MCF 10A (cell line): ENCODE data around the gene DGCR8. TPM values are rescaled to one million over a fixed set of nuclear protein-coding genes. Genes with fewer than 3 reads are reported as not detected.
A peak's percentile ranks its signal among the peaks of the same experiment; 100 is the strongest.
"Not testable (repeated sequence)": the region's sequence is repeated elsewhere in the genome, so short reads cannot be mapped to it uniquely, and the experiment has no call there.

Experiments
- BruUV-seq: library from RNA; stranded (reverse); fragments of 400-500 nt; replicated peaks from 2 replicates; lab custom pipeline; 2021; lab: Mats Ljungman, UMichigan
- CTCF ChIA-PET: fragments of 300-600 bp; sonication (Branson Sonifier 250); formaldehyde crosslinking; extraction: SDS; loops from one replicate; lab custom pipeline; 2021; ENCODE audit warnings: antibody characterized with exemption, inconsistent platforms; lab: Yijun Ruan, JAX
- POLR2A ChIA-PET: fragments of 300-600, 350-650 bp; sonication (Branson Sonifier 250); formaldehyde crosslinking; extraction: SDS; loops from one replicate; lab custom pipeline; 2020; ENCODE audit warnings: antibody characterized with exemption, inconsistent platforms; lab: Yijun Ruan, JAX
- DNase-seq: peaks from one replicate; pipeline ENCODE4 v3.0.0-alpha.2; 2018; ENCODE audit not compliant: unreplicated experiment
- H3K27ac Mint-ChIP-seq: one replicate; pipeline ENCODE4 v1.8.0; 2022; ENCODE audit warnings: mild to moderate bottlenecking, low read depth, mixed read lengths; ENCODE audit not compliant: unreplicated experiment
- H3K27me3 Mint-ChIP-seq: one replicate; pipeline ENCODE4 v1.8.0; 2022; ENCODE audit warnings: mixed read lengths; ENCODE audit not compliant: insufficient read depth, unreplicated experiment
- H3K36me3 Mint-ChIP-seq: one replicate; pipeline ENCODE4 v1.8.0; 2022; ENCODE audit warnings: mild to moderate bottlenecking, moderate library complexity, mixed read lengths; ENCODE audit not compliant: insufficient read depth, unreplicated experiment
- H3K4me1 Mint-ChIP-seq: one replicate; pipeline ENCODE4 v1.8.0; 2022; ENCODE audit warnings: mixed read lengths; ENCODE audit not compliant: insufficient read depth, unreplicated experiment
- H3K4me3 Mint-ChIP-seq: one replicate; pipeline ENCODE4 v1.8.0; 2022; ENCODE audit warnings: mild to moderate bottlenecking, moderate library complexity, mixed read lengths; ENCODE audit not compliant: unreplicated experiment
- H3K9me3 Mint-ChIP-seq: one replicate; pipeline ENCODE4 v1.8.0; 2022; ENCODE audit warnings: mixed read lengths; ENCODE audit not compliant: unreplicated experiment
- intact Hi-C: fragments of 100-400 bp; cut with micrococcal nuclease; formaldehyde crosslinking; loops from 2 replicates; pipeline ENCODE4 v1.14.1; 2022
- total RNA-seq: library from RNA; stranded (reverse); gene quantifications from 2 replicates; pipeline ENCODE4 v1.2.3, GENCODE V29; 2022
- TF ChIP-seq, protein P1 (sequence below): fragments of 200-600 bp; IDR thresholded peaks from one replicate; pipeline ENCODE4 v1.8.0; 2022; ENCODE audit warnings: antibody characterized with exemption, mild to moderate bottlenecking; ENCODE audit not compliant: unreplicated experiment

DGCR8 gene
- total RNA-seq, 1 experiment from 2014 or later, result 40.8 TPM

DNA sequence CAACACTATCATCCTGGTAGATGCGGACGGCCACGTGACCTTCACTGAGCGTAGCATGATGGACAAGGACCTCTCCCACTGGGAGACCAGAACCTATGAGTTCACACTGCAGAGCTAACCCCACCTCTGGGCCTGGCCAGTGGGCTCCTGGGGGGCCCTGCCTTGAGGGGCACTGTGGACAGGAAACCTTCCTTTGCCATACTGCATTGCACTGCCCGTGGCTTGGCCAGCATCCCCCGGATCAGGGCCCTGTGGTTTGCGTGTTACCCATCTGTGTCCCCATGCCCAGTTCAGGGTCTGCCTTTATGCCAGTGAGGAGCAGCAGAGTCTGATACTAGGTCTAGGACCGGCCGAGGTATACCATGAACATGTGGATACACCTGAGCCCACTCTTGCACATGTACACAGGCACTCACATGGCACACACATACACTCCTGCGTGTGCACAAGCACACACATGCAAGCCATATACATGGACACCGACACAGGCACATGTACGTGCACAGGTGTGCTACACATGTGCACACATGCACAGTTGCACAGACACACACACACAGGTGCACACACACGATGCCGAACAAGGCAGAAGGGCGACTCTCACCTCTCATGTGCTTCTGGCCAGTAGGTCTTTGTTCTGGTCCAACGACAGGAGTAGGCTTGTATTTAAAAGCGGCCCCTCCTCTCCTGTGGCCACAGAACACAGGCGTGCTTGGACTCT is 15.3 kb upstream of the DGCR8 start:
- H3K36me3 Mint-ChIP-seq, result no peaks in the 10 kb centered on the region
- no TSS peak for BruUV-seq
- peaks cover 18% of the 10 kb centered on the region for H3K4me1 Mint-ChIP-seq
- POLR2A ChIA-PET, result no interaction called here
- CTCF ChIA-PET, result no interaction called here
- DNase-seq, result no peak
- intact Hi-C loops, result no loop called here
- TF ChIP-seq, protein P1, sequence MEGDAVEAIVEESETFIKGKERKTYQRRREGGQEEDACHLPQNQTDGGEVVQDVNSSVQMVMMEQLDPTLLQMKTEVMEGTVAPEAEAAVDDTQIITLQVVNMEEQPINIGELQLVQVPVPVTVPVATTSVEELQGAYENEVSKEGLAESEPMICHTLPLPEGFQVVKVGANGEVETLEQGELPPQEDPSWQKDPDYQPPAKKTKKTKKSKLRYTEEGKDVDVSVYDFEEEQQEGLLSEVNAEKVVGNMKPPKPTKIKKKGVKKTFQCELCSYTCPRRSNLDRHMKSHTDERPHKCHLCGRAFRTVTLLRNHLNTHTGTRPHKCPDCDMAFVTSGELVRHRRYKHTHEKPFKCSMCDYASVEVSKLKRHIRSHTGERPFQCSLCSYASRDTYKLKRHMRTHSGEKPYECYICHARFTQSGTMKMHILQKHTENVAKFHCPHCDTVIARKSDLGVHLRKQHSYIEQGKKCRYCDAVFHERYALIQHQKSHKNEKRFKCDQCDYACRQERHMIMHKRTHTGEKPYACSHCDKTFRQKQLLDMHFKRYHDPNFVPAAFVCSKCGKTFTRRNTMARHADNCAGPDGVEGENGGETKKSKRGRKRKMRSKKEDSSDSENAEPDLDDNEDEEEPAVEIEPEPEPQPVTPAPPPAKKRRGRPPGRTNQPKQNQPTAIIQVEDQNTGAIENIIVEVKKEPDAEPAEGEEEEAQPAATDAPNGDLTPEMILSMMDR, result no peak
- no peak overlapping the region for H3K27ac Mint-ChIP-seq
- no peak overlapping the region for H3K4me3 Mint-ChIP-seq
- H3K27me3 Mint-ChIP-seq, result no peaks in the 10 kb centered on the region
- H3K9me3 Mint-ChIP-seq, result no peaks in the 10 kb centered on the region

DNA sequence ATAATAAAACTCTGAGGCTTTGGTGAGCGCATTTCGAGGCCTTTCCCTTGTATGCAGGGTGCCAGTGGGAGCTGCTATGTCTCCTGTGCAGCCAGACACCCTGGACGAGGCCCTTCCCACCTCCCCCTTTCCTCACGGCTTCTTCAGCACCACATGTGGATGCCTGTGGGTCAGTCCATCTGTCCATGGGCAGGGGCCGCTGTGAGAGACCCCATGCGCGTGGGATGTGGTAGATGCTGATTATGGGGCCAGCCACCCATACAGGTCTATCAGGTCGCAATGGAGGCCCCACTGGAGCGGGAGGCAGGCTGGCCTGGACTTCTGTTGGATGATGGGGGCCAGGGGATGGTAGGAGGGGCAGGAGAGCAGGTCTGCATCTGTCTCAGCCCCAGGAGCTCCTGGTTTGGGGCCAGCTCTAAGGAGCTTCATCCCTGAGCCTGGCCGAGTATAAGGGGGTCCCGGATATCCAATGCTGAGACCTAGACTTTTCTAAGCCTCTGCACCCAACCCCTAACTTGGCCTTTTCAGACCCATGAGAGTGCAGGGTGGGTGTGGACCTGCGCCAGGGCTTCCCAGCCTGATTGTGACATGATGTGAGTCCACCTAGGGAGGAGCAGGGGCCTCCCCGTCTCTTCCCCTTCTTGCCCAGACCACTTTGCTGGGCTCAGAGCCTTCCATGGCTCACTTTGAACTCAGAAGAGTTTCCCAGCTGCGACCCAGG is 14.0 kb upstream of the DGCR8 start:
- H3K9me3 Mint-ChIP-seq, result no peaks in the 10 kb centered on the region
- no peaks in the 10 kb centered on the region for H3K27me3 Mint-ChIP-seq
- ChIA-PET POLR2A (interaction anchor here (0.7 kb wide), 1 partner anchor 26 kb away, joined by 4 read pairs; no protein-coding TSS in a partner anchor), CTCF (interaction anchor here (1.6 kb wide), 1 partner anchor 23 kb away, joined by 3 read pairs; no protein-coding TSS in a partner anchor)
- DNase-seq, result no peak
- TF ChIP-seq, protein P1, result no peak
- no TSS peak for BruUV-seq
- intact Hi-C loops, result no loop called here
- peaks cover 18% of the 10 kb centered on the region for H3K4me1 Mint-ChIP-seq
- H3K4me3 Mint-ChIP-seq, result no peak overlapping the region
- no peaks in the 10 kb centered on the region for H3K36me3 Mint-ChIP-seq
- H3K27ac Mint-ChIP-seq, result no peak overlapping the region

DNA sequence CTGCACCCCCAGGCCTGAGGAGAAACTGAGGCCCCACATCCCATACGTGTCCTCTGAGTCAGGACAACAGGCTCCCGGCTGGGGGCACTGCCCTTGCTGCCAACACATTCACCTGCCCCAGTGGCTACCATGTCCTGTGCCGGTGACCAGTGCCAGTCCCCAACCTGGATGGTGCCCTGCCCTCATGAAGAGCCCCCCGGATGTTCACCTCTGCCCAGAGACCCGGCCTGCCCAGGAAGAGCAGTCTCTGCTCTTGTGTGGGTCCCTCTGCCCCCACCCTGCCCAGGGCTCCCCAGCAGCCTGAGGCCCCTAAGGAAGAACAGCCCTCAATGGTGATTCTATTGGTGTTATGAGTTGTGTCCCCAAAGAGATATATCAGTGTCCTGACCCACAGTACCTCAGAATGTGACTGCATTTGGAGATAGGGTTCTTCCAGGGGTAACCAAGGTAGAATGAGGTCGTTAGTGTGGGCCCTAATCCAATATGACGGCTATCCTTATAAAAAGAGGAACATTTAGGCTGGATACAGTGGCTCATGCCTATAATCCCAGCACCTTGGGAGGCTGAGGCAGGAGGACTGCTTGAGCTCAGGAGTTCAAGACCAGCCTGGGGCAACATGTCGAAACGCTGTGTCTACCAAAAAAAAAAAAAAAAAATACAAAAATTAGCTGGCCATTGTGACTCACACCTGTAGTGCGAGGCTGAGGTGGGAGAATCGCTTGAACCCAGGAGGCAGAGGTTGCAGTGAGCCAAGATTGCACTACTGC is 13.2 kb upstream of the DGCR8 start:
- DNase-seq, result peak; percentile 42
- CTCF ChIA-PET, result interaction anchor here (1.6 kb wide), 1 partner anchor 24 kb away, joined by 3 read pairs; no protein-coding TSS in a partner anchor
- Mint-ChIP-seq H3K9me3 (no peaks in the 10 kb centered on the region), H3K27ac (no peak overlapping the region), H3K4me1 (peaks cover 10% of the 10 kb centered on the region), H3K36me3 (peaks cover 6% of the 10 kb centered on the region), H3K4me3 (no peak overlapping the region), H3K27me3 (no peaks in the 10 kb centered on the region)
- intact Hi-C loops, result no loop called here
- POLR2A ChIA-PET, result no interaction called here
- BruUV-seq, result no TSS peak
- TF ChIP-seq, protein P1, result no peak

DNA sequence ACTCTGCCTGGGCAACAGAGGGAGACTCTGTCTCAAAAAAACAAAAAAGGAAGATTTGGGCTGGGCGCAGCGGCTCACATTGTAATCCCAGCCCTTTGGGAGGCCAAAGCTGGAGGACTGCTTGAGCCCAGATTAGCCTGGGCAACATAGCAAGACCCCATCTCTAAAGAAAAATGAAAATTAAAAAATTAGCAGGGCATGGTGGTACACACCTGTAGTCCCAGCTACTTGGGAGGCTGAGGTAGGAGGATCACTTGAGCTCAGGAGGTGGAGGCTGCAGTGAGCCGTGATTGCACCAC is 12.7 kb upstream of the DGCR8 start:
- H3K27me3 Mint-ChIP-seq, H3K4me3 Mint-ChIP-seq, H3K4me1 Mint-ChIP-seq, DNase-seq, intact Hi-C loops, H3K27ac Mint-ChIP-seq, H3K36me3 Mint-ChIP-seq, BruUV-seq, H3K9me3 Mint-ChIP-seq: not testable (repeated sequence)
- POLR2A ChIA-PET, result interaction anchor here (0.7 kb wide), 1 partner anchor 36 kb away, joined by 3 read pairs; no protein-coding TSS in a partner anchor
- CTCF ChIA-PET, result interaction anchor here (1.6 kb wide), 1 partner anchor 24 kb away, joined by 3 read pairs; no protein-coding TSS in a partner anchor
